Neural progenitor cell (in vitro differentiated cells): ENCODE measurements around the gene GALNS. TPM values are rescaled to one million over a fixed set of nuclear protein-coding genes. Genes with fewer than 3 reads are reported as not detected.

Experiments
- DNase-seq: peaks from one replicate; pipeline ENCODE4 v3.0.0-alpha.2; 2016; ENCODE audit warnings: low spot score
- H2AFZ ChIP-seq: fragments of 200-600 bp; sonication (generic); replicated peaks from 2 replicates; pipeline ENCODE4 v1.6.1; 2016; ENCODE audit warnings: antibody characterized with exemption
- H3F3A ChIP-seq: fragments of 200-600 bp; sonication (generic); 2 replicates; pipeline ENCODE4 v1.6.1; 2016; ENCODE audit warnings: antibody characterized with exemption, low read depth
- H3K27ac ChIP-seq: fragments of 200-600 bp; sonication (generic); 2 replicates; pipeline ENCODE4 v1.5.1; 2016; ENCODE audit warnings: mild to moderate bottlenecking
- H3K27me3 ChIP-seq: fragments of 200-600 bp; sonication (generic); 2 replicates; pipeline ENCODE4 v1.6.1; 2016; ENCODE audit warnings: mild to moderate bottlenecking, moderate library complexity
- H3K36me3 ChIP-seq: fragments of 200-600 bp; sonication (generic); 2 replicates; pipeline ENCODE4 v1.5.1; 2016
- H3K4me1 ChIP-seq: fragments of 200-600 bp; sonication (generic); 2 replicates; pipeline ENCODE4 v1.6.1; 2016; ENCODE audit warnings: mixed run types
- H3K4me2 ChIP-seq: fragments of 200-600 bp; sonication (generic); 2 replicates; pipeline ENCODE4 v1.6.1; 2016
- H3K4me3 ChIP-seq: fragments of 200-600 bp; sonication (generic); 2 replicates; pipeline ENCODE4 v1.5.1; 2016
- H3K79me2 ChIP-seq: fragments of 200-600 bp; sonication (generic); 2 replicates; pipeline ENCODE4 v1.6.1; 2016; ENCODE audit warnings: low read depth
- H3K9ac ChIP-seq: fragments of 200-600 bp; sonication (generic); 2 replicates; pipeline ENCODE4 v1.6.1; 2016
- H3K9me3 ChIP-seq: fragments of 200-600 bp; sonication (generic); 2 replicates; pipeline ENCODE4 v1.5.1; 2016; ENCODE audit warnings: low read depth
- H4K20me1 ChIP-seq: fragments of 200-600 bp; sonication (generic); 2 replicates; pipeline ENCODE4 v1.6.1; 2016; ENCODE audit warnings: low read depth
- H3K27ac Mint-ChIP-seq: 3 replicates; pipeline ENCODE4 v1.8.0; 2021; ENCODE audit warnings: mixed read lengths
- H3K27me3 Mint-ChIP-seq: 2 replicates; pipeline ENCODE4 v1.8.0; 2022; ENCODE audit warnings: low read depth, mild to moderate bottlenecking, inconsistent platforms, moderate library complexity, mixed read lengths; ENCODE audit not compliant: insufficient read depth
- H3K36me3 Mint-ChIP-seq: 3 replicates; pipeline ENCODE4 v1.8.0; 2021; ENCODE audit warnings: mixed read lengths
- H3K4me1 Mint-ChIP-seq: 3 replicates; pipeline ENCODE4 v1.8.0; 2021; ENCODE audit warnings: mixed read lengths
- H3K4me3 Mint-ChIP-seq: 3 replicates; pipeline ENCODE4 v1.8.0; 2021; ENCODE audit warnings: mild to moderate bottlenecking, moderate library complexity, mixed read lengths
- H3K9me3 Mint-ChIP-seq: 3 replicates; pipeline ENCODE4 v1.8.0; 2020; ENCODE audit warnings: mixed read lengths
- CTCF ChIP-seq: fragments of 200-600 bp; sonication (generic); IDR thresholded peaks from 2 replicates; pipeline ENCODE4 v1.5.1; 2017; ENCODE audit warnings: antibody characterized with exemption, mild to moderate bottlenecking
- EZH2 ChIP-seq: fragments of 200-600 bp; sonication (generic); IDR thresholded peaks from 2 replicates; pipeline ENCODE4 v1.6.1; 2017; ENCODE audit warnings: antibody characterized with exemption, mild to moderate bottlenecking, moderate library complexity
- EZH2phosphoT487 ChIP-seq: fragments of 200-600 bp; sonication (generic); IDR thresholded peaks from 2 replicates; pipeline ENCODE4 v1.6.1; 2017; ENCODE audit warnings: antibody characterized with exemption
- total RNA-seq: library from RNA; depleted of rRNA; stranded (reverse); fragments of >200 nt; gene quantifications from 2 replicates; pipeline ENCODE4 v1.2.3, GENCODE V29; 2015; ENCODE audit warnings: low replicate concordance

The GALNS gene
- total RNA-seq, 1 donor from 2014 or later, result 5.0 TPM

DNA sequence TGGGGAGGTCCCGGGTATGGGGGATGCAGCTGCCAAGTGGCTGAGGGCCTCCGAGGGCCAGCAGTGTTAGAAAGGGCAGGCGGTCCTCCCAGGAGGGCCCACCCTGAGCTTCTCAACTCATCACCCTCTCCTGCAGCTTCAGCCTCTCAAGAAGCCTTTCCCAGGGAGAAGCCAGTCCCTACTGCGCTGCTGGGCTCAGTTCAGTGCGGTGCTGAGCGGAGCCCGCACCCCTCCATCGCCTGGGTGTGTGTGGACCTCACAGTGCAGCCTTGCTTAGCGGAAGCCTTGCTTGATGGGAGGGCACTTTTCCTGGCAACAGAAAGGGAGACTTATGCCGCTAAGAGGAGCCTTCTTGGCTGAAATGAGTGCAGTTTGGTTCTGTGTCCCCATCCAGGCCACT, 41.5 kb downstream of the GALNS start:
- Histone ChIP-seq H2AFZ (no peak overlapping the region), H3K27me3 (no peaks in the 10 kb centered on the region), H3K79me2 (peaks cover 15% of the 10 kb centered on the region), H3K4me1 (peaks cover 4% of the 10 kb centered on the region), H3K4me3 (no peak overlapping the region), H3K27ac (no peak overlapping the region), H4K20me1 (peaks cover 13% of the 10 kb centered on the region), H3K9ac (no peak overlapping the region), H3K4me2 (no peak overlapping the region), H3K9me3 (no peaks in the 10 kb centered on the region), H3F3A (peaks cover 20% of the 10 kb centered on the region), H3K36me3 (no peaks in the 10 kb centered on the region)
- Mint-ChIP-seq H3K9me3 (no peaks in the 10 kb centered on the region), H3K27ac (no peak overlapping the region), H3K4me1 (peaks cover 4% of the 10 kb centered on the region), H3K27me3 (peaks cover 3% of the 10 kb centered on the region), H3K4me3 (no peak overlapping the region), H3K36me3 (no peaks in the 10 kb centered on the region)
- TF ChIP-seq EZH2 (no peak), EZH2phosphoT487 (no peak), CTCF (no peak)
- no peak for DNase-seq

DNA sequence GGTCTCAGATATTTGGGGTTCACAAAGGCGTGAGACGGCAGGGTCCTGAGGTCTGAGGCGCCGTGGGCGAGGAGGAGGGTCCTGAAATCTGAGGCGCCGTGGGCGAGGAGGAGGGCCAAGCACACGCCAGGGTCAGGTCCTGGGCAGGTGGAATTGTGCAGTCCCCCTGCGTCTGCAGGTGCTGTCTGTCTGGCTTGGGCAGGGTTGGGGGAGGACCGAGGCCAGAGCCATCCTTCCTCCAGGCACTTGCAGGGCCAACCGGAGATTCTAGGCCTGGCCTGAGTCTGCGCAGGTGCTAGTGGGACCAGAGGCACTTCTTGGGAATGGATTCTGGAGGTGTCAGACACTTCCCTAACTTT, 42.6 kb downstream of the GALNS start:
- Histone ChIP-seq H3K79me2 (peaks cover 18% of the 10 kb centered on the region), H3K4me2 (no peak overlapping the region), H3K27ac (no peak overlapping the region), H3K9me3 (no peaks in the 10 kb centered on the region), H3K36me3 (no peaks in the 10 kb centered on the region), H3F3A (peaks cover 31% of the 10 kb centered on the region), H3K27me3 (no peaks in the 10 kb centered on the region), H3K9ac (no peak overlapping the region), H3K4me3 (no peak overlapping the region), H3K4me1 (peaks cover 4% of the 10 kb centered on the region), H2AFZ (no peak overlapping the region), H4K20me1 (peaks cover 24% of the 10 kb centered on the region)
- Mint-ChIP-seq H3K4me1 (peaks cover 6% of the 10 kb centered on the region), H3K4me3 (no peak overlapping the region), H3K27me3 (peaks cover 5% of the 10 kb centered on the region), H3K27ac (peak overlapping the region; percentile 42), H3K9me3 (no peaks in the 10 kb centered on the region), H3K36me3 (peaks cover under 1% of the 10 kb centered on the region)
- no peak for TF ChIP-seq EZH2phosphoT487
- no peak for TF ChIP-seq EZH2
- no peak for TF ChIP-seq CTCF
- DNase-seq, result no peak

- H3K36me3 ChIP-seq, result no peaks in the 10 kb centered on the region
- H3K4me1 Mint-ChIP-seq, result peaks cover 5% of the 10 kb centered on the region
- no peak overlapping the region for H3K4me2 ChIP-seq
- H3K27ac ChIP-seq, result no peak overlapping the region
- peaks cover 37% of the 10 kb centered on the region for H3F3A ChIP-seq
- H3K27ac Mint-ChIP-seq, result peak overlapping the region; percentile 42
- H3K27me3 Mint-ChIP-seq, result peaks cover 5% of the 10 kb centered on the region
- H3K9me3 ChIP-seq, result no peaks in the 10 kb centered on the region
- peaks cover 18% of the 10 kb centered on the region for H3K79me2 ChIP-seq
- H3K9me3 Mint-ChIP-seq, result no peaks in the 10 kb centered on the region
- H3K27me3 ChIP-seq, result no peaks in the 10 kb centered on the region
- H2AFZ ChIP-seq, result no peak overlapping the region
- peaks cover 2% of the 10 kb centered on the region for H3K36me3 Mint-ChIP-seq
- peaks cover 27% of the 10 kb centered on the region for H4K20me1 ChIP-seq
- DNase-seq, result no peak
- H3K4me1 ChIP-seq, result peaks cover 4% of the 10 kb centered on the region
- H3K9ac ChIP-seq, result no peak overlapping the region
- H3K4me3 Mint-ChIP-seq, result peak overlapping the region; percentile 24
- no peak overlapping the region for H3K4me3 ChIP-seq
- TF ChIP-seq EZH2phosphoT487, result no peak
- TF ChIP-seq CTCF, result no peak
- TF ChIP-seq EZH2, result no peak
These were observed 43.2 kb downstream of the GALNS start for GRCh38 chr16:88813269-88814143.
